ENCODE results near the gene PSMB11.
A peak's percentile ranks its signal among the peaks of the same experiment; 100 is the strongest.

Gene PSMB11

DNA sequence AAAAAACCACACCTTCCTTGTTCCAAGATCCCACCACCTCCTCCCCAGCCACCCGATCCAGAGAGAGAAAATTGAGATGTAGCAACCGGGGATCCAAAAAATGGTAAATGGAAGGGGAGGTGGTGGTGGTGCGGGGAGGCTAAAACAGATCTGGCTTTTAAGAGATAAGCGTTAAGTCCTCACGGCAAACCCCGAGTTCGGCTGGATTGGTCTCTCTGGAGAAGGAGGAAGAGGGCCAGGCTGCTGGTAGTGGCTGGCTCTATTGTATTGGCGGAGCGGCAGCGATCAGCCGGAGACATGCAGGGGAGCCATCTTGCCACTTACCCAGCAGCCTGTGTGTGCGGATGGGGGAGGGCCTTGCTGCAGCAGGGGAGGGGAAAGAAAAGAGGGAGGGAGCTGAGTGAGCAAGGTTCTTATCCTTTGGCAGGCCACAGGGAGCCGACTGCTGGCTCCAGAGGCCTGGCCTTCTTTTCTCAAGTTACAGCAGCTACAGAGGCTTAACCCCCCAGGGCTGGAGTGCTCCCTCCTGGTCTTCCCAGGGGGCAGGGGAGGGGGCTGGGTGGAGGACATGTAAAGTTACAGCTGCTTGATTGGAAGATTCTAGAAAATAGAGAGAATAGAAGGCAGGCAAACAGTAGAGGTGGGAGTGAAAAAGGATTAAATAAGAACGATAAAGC lies 29.4 kb downstream of the PSMB11 start:
- peak in 1 of 2 experiments; percentile 88 for DNase-seq (ENCODE audit: low read depth in 1 of 2, low spot score in 1 of 2)
- in situ Hi-C loops (cut with HindIII; ENCODE audit: low pct_unique_long_range_greater_than_20kb, low sequenced_read_pairs) = no loop called here
- TF ChIP-seq JUND (IDR thresholded peaks at IDR 0.05; ENCODE audit: low read depth) = no peak

DNA sequence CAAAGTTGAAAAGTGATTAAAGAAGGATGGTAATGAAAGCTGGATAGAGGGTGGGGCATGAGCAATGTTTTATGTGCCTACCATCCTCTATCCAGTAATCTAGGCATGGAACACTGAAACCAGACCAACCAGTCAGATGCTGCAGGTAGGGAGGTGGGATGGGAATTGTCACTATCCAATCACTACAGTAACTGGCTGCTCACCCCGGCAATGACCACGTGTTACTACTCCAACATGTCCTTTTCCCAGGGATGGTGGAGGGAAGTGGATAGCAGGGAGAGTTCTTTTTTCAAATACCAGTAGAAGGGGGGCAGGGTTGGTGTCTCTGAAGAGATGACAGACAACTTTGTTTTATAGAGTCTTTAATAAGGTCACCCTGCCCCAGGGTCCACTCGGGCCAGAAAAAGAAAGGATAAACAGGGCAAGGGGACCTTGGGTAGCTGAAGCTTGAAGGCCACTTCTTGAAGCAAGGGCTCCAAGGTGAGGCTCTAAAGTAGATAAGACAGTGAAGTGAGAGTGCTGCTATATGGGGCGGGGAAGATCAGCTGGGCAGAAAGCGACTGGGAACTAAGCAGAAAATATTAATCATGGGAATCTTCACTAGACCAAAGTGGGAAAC lies 30.0 kb downstream of the PSMB11 start:
- DNase-seq (ENCODE audit: low read depth in 1 of 2, low spot score in 1 of 2) = peak in 1 of 2 experiments; percentile 89
- TF ChIP-seq JUND (IDR thresholded peaks at IDR 0.05; ENCODE audit: low read depth) = no peak
- in situ Hi-C loops (cut with HindIII; ENCODE audit: low pct_unique_long_range_greater_than_20kb, low sequenced_read_pairs) = no loop called here

DNA sequence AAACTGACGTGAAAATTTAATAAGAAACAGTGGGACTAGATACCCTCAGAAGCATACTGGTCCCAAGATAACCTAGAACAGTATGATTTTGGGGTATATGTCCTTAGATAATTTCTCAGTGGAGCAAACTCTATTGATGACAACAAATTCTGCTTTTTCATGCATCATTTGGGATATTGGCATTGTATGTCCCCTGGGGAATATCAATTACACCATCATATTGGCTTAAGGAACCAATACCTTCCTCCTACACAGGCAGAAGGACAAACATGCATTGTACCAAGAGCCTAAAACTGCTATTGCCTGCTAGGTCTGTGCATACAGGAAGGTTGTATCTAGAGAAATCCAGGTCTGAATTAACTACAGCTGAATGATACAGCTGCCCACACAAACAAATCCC lies 32.9 kb downstream of the PSMB11 start:
- in situ Hi-C loops (cut with HindIII; ENCODE audit: low pct_unique_long_range_greater_than_20kb, low sequenced_read_pairs) = no loop called here
- no peak for TF ChIP-seq JUND (IDR thresholded peaks at IDR 0.05; ENCODE audit: low read depth)
- no peak for DNase-seq (ENCODE audit: low read depth in 1 of 2, low spot score in 1 of 2)

DNA sequence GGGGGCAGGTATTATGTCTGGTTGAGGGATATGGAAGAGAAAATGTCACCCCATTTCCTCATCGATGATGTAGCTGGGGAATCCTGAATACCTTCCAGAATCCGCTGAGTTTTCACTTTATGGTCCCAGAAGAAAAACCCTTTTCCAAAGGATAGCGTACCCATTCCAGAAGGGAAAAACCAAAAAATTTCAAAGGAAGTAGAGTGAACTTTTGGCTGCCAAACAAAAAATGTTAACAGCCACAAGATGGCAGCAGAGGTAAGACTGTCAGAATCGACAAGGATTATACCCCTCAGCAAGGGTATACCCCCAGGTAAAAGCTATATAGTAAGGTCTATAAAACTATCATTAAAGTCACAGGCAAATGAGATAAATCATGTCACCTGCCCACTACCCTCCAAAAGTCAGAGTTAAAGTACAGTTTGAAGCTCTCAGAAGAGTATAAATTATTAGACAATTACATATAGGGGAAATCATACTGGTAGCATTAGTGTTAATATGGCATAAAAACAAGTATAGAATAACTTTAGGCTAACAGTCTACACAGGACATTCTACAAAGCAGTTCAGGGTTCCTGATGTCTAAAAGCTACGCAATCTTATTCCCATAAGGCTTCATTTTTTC lies 34.9 kb downstream of the PSMB11 start:
- in situ Hi-C loops (cut with HindIII; ENCODE audit: low pct_unique_long_range_greater_than_20kb, low sequenced_read_pairs) = no loop called here
- TF ChIP-seq JUND (IDR thresholded peaks at IDR 0.05; ENCODE audit: low read depth) = no peak
- peak in 1 of 2 experiments; percentile 30 for DNase-seq (ENCODE audit: low read depth in 1 of 2, low spot score in 1 of 2)

DNA sequence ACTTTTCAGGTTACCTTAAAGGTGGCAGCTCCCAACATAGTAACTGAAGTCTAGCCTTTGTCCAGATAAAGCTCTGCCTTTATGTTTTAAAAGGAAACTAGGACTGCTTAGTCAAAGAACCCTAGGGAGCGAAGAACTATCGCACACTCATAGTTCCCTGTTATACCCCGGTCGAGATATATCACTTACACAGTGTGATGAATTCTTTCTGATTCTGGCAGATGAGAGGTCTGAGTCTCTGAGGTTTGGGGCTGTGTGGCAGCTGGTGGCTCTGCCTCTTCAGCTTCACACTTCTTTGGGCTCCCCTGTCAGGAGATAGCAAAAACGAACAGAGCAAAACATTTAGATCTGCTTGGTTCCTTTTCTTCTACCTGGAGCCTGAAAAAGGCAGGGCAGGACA lies 36.0 kb downstream of the PSMB11 start:
- in situ Hi-C loops (cut with HindIII; ENCODE audit: low pct_unique_long_range_greater_than_20kb, low sequenced_read_pairs) = no loop called here
- DNase-seq (ENCODE audit: low read depth in 1 of 2, low spot score in 1 of 2) = no peak
- no peak for TF ChIP-seq JUND (IDR thresholded peaks at IDR 0.05; ENCODE audit: low read depth)

DNA sequence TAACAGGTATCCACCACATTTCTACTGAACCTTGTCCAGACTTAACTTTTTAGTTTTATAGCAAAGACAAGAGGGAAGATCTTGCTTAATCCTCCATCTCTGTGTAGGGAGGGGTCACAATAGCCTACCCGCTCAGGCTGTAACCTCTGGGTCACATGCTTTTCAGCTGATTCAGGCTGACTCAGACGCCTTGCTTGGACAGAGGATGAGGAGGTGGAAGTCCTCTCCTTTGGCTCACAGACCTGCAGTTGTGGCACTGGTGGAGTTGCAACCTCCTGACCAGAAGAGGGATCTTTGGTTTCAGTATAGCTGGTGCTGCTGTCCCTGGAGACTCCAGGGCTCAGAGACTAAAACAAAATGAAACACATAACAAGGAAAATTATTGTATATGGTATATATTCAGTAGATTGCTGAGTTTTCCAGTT lies 36.7 kb downstream of the PSMB11 start:
- no peak for DNase-seq (ENCODE audit: low read depth in 1 of 2, low spot score in 1 of 2)
- TF ChIP-seq JUND (IDR thresholded peaks at IDR 0.05; ENCODE audit: low read depth) = no peak
- in situ Hi-C loops (cut with HindIII; ENCODE audit: low pct_unique_long_range_greater_than_20kb, low sequenced_read_pairs) = no loop called here

DNA sequence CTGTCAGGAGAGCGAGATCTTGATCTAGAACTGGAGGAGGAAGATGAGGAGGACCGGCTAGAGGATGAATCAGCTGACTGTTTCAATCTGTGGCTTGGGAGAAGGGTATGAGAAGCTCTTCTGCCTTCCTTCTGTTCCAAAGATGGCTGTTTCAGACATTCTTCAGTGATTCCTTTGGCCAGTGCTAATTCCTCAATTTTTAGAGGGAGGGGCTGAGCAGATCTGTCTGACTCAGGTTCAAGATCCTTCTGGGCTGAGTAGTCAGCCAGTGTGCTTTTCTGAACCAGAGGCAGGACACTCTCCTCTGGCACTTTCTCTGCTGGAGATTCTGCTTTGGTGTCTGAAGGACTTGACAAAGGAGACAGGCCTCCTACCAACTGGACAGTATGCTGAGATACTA lies 37.7 kb downstream of the PSMB11 start:
- no peak for DNase-seq (ENCODE audit: low read depth in 1 of 2, low spot score in 1 of 2)
- in situ Hi-C loops (cut with HindIII; ENCODE audit: low pct_unique_long_range_greater_than_20kb, low sequenced_read_pairs) = no loop called here
- TF ChIP-seq JUND (IDR thresholded peaks at IDR 0.05; ENCODE audit: low read depth) = no peak

DNA sequence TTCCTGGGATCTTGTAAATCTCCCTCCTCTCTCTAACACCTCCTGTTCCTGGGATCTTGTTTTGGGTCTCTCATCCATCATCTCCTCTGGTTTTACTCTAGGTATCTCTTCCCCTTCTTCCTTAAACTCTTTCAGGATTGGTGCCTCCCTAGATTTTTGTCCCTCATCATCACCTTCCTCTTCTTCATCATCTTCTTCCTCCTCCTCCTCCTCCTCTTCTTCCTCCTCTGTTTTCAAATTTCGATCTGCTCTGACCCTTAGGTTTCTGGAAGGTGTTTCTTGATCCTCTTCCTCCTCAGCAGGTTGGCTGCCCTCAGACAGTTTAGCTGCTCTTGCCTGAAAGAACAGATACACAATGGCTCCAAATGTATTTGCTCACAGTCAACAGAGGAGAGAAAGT lies 38.5 kb downstream of the PSMB11 start:
- in situ Hi-C loops (cut with HindIII; ENCODE audit: low pct_unique_long_range_greater_than_20kb, low sequenced_read_pairs) = no loop called here
- no peak for TF ChIP-seq JUND (IDR thresholded peaks at IDR 0.05; ENCODE audit: low read depth)
- no peak for DNase-seq (ENCODE audit: low read depth in 1 of 2, low spot score in 1 of 2)

DNA sequence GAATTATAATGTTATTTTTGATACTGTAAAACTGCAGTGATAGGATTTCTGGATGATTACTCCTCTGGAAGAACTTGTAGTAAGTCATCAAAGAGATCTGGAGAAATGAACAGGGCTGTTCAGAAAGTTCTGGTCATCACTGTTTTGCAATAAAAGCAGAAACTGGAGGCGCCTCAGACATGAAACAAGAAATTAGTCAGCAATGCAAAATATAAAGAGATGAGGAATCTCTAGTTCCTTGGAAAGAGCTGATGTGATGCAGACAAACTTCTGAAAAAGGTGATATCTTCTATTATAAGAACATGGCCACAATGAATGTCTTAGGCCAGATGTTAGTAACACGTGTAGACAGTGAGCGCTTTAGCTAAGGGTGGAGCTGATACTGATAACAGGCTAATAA lies 43.4 kb downstream of the PSMB11 start:
- DNase-seq (ENCODE audit: low read depth in 1 of 2, low spot score in 1 of 2) = no peak
- in situ Hi-C loops (cut with HindIII; ENCODE audit: low pct_unique_long_range_greater_than_20kb, low sequenced_read_pairs) = no loop called here
- no peak for TF ChIP-seq JUND (IDR thresholded peaks at IDR 0.05; ENCODE audit: low read depth)

DNA sequence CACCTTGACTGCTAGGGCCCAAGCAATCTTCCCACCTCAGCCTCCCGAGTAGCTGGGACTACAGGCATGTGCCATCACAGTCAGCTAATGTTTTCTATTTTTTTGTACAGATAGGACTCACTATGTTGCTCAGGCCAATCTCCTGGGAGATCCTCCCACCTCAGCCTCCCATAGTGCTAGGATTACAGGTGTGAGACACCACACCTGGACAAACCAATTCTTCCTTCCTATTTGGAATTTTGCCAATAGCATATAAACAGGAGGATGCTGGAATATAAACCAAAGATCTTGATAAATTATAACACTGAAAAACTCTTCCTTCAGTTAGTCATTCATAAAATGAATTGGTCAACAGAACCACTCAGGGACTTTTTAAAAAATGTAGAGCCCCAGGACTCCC lies 44.6 kb downstream of the PSMB11 start:
- DNase-seq (ENCODE audit: low read depth in 1 of 2, low spot score in 1 of 2) = no peak
- in situ Hi-C loops (cut with HindIII; ENCODE audit: low pct_unique_long_range_greater_than_20kb, low sequenced_read_pairs) = no loop called here

DNA sequence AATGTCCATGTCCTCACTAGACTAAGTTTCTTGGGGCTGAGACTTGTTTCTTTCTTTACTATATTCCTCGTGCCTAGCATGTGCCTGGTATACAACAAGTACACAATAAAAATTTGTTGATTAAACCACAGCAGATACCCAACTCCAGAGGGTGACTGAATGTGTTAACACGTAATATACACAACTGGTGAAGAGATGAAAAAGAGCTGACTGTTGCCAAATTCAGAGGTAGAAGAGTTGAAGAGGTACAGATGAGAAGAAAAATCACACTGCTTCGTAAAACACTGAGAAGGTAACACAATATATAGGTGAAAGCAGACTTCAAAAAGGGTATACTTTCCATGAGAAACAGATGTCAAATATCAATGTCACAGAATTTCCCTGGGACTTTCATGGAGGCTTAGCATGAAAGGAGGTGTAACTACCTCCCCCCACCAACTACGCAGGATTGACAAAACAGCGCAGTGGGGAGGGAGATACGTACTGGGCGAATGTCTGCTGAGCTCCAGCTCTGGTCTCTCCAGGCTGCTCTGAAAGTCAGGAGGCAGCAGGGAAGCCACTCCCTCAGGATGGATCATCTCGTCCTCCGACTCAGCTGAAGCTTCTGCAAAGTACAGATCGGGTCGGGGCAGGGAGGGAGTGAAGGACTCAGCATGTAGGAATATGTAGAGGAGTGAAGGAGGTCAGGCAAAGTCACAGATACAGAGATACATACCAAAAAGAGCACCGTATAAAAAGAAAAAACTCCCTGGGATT lies 47.7 kb downstream of the PSMB11 start:
- no peak for TF ChIP-seq JUND (IDR thresholded peaks at IDR 0.05; ENCODE audit: low read depth)
- DNase-seq (ENCODE audit: low read depth in 1 of 2, low spot score in 1 of 2) = no peak
- in situ Hi-C loops (cut with HindIII; ENCODE audit: low pct_unique_long_range_greater_than_20kb, low sequenced_read_pairs) = no loop called here

More for the DNA sequence above, 44.6 kb downstream of the PSMB11 start:
- no peak for TF ChIP-seq JUND (IDR thresholded peaks at IDR 0.05; ENCODE audit: low read depth)

DNA sequence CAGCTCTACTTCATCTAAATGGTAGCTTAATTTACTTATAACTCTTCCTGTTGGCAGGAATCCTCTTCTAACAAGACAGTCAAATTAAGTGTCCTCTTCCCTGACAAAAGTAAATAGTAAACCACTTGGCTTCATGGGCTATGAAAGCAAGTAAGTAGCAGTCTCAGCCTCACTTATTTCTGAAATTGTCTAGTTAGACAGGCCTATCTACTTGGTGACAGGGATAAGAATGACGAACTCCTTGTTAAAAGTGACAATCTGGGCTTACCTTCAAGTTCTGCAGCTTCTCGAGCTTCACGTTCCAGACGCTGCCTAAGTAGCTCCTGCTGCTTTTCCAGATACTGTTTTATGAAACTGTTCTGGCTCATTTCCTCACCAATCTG lies 48.2 kb downstream of the PSMB11 start:
- TF ChIP-seq JUND (IDR thresholded peaks at IDR 0.05; ENCODE audit: low read depth) = no peak
- in situ Hi-C loops (cut with HindIII; ENCODE audit: low pct_unique_long_range_greater_than_20kb, low sequenced_read_pairs) = no loop called here
- no peak for DNase-seq (ENCODE audit: low read depth in 1 of 2, low spot score in 1 of 2)

All from T47D (cell line).